ENCODE results near the gene HSD17B14. TPM values are rescaled to one million over a fixed set of nuclear protein-coding genes. Genes with fewer than 3 reads are reported as not detected.

Gene HSD17B14
- total and polyA plus RNA-seq, 2 experiments from 2014 or later = 8.4 to 11.7 TPM

GRCh38 chr19:48870048-48870447, 33.8 kb upstream of the HSD17B14 start:
- no peak overlapping the region for H2AFZ ChIP-seq
- peaks cover 12% of the 10 kb centered on the region for H3K4me1 ChIP-seq (ENCODE audit: insufficient read depth)
- no peak overlapping the region for H3K4me3 ChIP-seq
- ATAC-seq (no peak), DNase-seq (ENCODE audit: low spot score) (no peak)
- peaks cover 20% of the 10 kb centered on the region for H3K79me2 ChIP-seq (replicated peaks; ENCODE audit: insufficient read depth)
- peaks cover 11% of the 10 kb centered on the region for H3K27me3 Mint-ChIP-seq (ENCODE audit: insufficient read depth, low read depth, poor library complexity)
- no peak overlapping the region for H3K27ac ChIP-seq (ENCODE audit: low read depth)
- peaks cover 20% of the 10 kb centered on the region for H3K36me3 Mint-ChIP-seq (ENCODE audit: low read depth)
- peaks cover 13% of the 10 kb centered on the region for H4K20me1 ChIP-seq (replicated peaks; ENCODE audit: insufficient read depth)
- no peaks in the 10 kb centered on the region for H3K9me2 ChIP-seq (ENCODE audit: insufficient read depth)
- TF ChIP-seq ZNF462 (CRISPR knock-in tag; IDR thresholded peaks at IDR 0.05) (no peak), ZNF331 (CRISPR knock-in tag; IDR thresholded peaks at IDR 0.05; ENCODE audit: low read depth) (no peak), REST (IDR thresholded peaks at IDR 0.05; ENCODE audit: unreplicated experiment) (no peak), CREB1 (CRISPR knock-in tag; IDR thresholded peaks at IDR 0.05; ENCODE audit: low read depth) (no peak), ETS1 (IDR thresholded peaks at IDR 0.05) (no peak), JUNB (IDR thresholded peaks at IDR 0.05; ENCODE audit: unreplicated experiment) (no peak), STAT1 (IDR thresholded peaks at IDR 0.05; ENCODE audit: unreplicated experiment) (no peak), EZH2phosphoT487 (IDR thresholded peaks at IDR 0.05; ENCODE audit: unreplicated experiment) (no peak), CTCF (conservative IDR thresholded peaks at IDR 0.05; ENCODE audit: low read depth in 2 of 2) (no peak), POLR2AphosphoS5 (IDR thresholded peaks at IDR 0.05; ENCODE audit: low read depth) (no peak), NANOG (IDR thresholded peaks at IDR 0.05; ENCODE audit: borderline replicate concordance) (no peak), ZNF114 (CRISPR knock-in tag; IDR thresholded peaks at IDR 0.05) (no peak), EZH2 (IDR thresholded peaks at IDR 0.05; ENCODE audit: low read depth, unreplicated experiment) (no peak)
- peaks cover 5% of the 10 kb centered on the region; the same call in 1 of the 2 replicates for H3K36me3 ChIP-seq (ENCODE audit: insufficient read depth)
- H3K27me3 ChIP-seq (ENCODE audit: insufficient read depth) = no peaks in the 10 kb centered on the region
- peaks cover 39% of the 10 kb centered on the region for H3K4me1 Mint-ChIP-seq
- H3K4me3 Mint-ChIP-seq = no peak overlapping the region
- H3K9me3 Mint-ChIP-seq = peaks cover 4% of the 10 kb centered on the region; the same call in 1 of the 3 replicates
- no peak overlapping the region for H3K4me2 ChIP-seq
- peaks cover 9% of the 10 kb centered on the region for H3F3A ChIP-seq (replicated peaks; ENCODE audit: low read depth)
- no peak overlapping the region for H3K27ac Mint-ChIP-seq
